Small intestine (tissue), 7 donors: ENCODE results near the gene ZNF319. TPM values are rescaled to one million over a fixed set of nuclear protein-coding genes. Genes with fewer than 3 reads are reported as not detected.

Experiments used
- DNase-seq, 2 donors: peaks; one replicate each; pipeline versions ENCODE4 v3.0.0 to v3.0.0-alpha.2; 2013
- FAIRE-seq: peaks from 2 replicates; lab custom pipeline; 2012; peaks lifted over from hg19 to GRCh38; lab: Jason Lieb, UNC
- H3K27ac ChIP-seq, 3 donors: one replicate each; pipeline ENCODE4 v1.5.1; 2013; ENCODE audit warnings: low read length in 2 of 3, mild to moderate bottlenecking in 2 of 3, control low read depth in 1 of 3, inconsistent platforms in 1 of 3, low read depth in 1 of 3, moderate library complexity in 1 of 3
- H3K27me3 ChIP-seq, 3 donors: one replicate each; pipeline ENCODE4 v1.6.1; 2013; ENCODE audit warnings: low read length in 3 of 3, inconsistent platforms in 1 of 3; ENCODE audit not compliant: control insufficient read depth in 3 of 3, insufficient read depth in 3 of 3
- H3K36me3 ChIP-seq, 3 donors: one replicate each; pipeline ENCODE4 v1.6.1; 2013; ENCODE audit warnings: low read length in 3 of 3, inconsistent platforms in 1 of 3, low read depth in 1 of 3, mild to moderate bottlenecking in 1 of 3, moderate library complexity in 1 of 3; ENCODE audit not compliant: control insufficient read depth in 3 of 3, insufficient read depth in 2 of 3
- H3K4me1 ChIP-seq, 3 donors: one replicate each; pipeline ENCODE4 v1.6.1; 2013; ENCODE audit warnings: low read length in 2 of 3, inconsistent platforms in 1 of 3, low read depth in 1 of 3, mild to moderate bottlenecking in 1 of 3, moderate library complexity in 1 of 3; ENCODE audit not compliant: control insufficient read depth in 3 of 3, insufficient read depth in 2 of 3
- H3K4me3 ChIP-seq, 3 donors: one replicate each; pipeline ENCODE4 v1.5.1; 2013; ENCODE audit warnings: low read length in 3 of 3, control low read depth in 1 of 3, inconsistent platforms in 1 of 3, low read depth in 1 of 3, mild to moderate bottlenecking in 1 of 3, moderate library complexity in 1 of 3
- H3K9me3 ChIP-seq, 2 donors: one replicate each; pipeline ENCODE4 v1.6.1; 2013; ENCODE audit warnings: low read depth in 1 of 2, low read length in 1 of 2; ENCODE audit not compliant: control insufficient read depth in 2 of 2, insufficient read depth in 1 of 2
- WGBS, 3 donors: extraction: QIAGEN DNeasy Blood & Tissue Kit; methylation state at CpG; one replicate each; pipeline ENCODE4 v1.1.7; 2013; 5-methylcytosine and 5-hydroxymethylcytosine counted together
- polyA plus RNA-seq, 4 donors: library from polyadenylated mRNA; stranded (reverse) in 3 of 4; unstranded in 1 of 4; fragments of 200-250 nt in 3 of 4; fragments of 120-200 nt in 1 of 4; gene quantifications; one replicate each; pipeline versions ENCODE4 v1.2.1 to v1.2.3, GENCODE V29; 2013
- donor health status: healthy with polysubstance abuse.
- donor health status: control.
- donor health status: control.
- donor health status: Bipolar disorder and iron deficiency.
- donor health status: healthy.

ZNF319 gene
- polyA plus RNA-seq, 4 donors: 2.2 to 5.6 (median 3.2) TPM

GRCh38 chr16:57951204-57951960 lies 49.1 kb downstream of the ZNF319 start:
- FAIRE-seq: no peak
- no peak overlapping the region for H3K27ac ChIP-seq

GRCh38 chr16:57950382-57950781 lies 50.1 kb downstream of the ZNF319 start:
- DNase-seq: no peak

More at GRCh38 chr16:57951204-57951960, 49.1 kb downstream of the ZNF319 start:
- H3K4me1 ChIP-seq: no peaks in the 10 kb centered on the region
- WGBS, 3 donors: 74 to 82% (median 76%) methylated on average over 7 of the region's 7 CpGs
- no peaks in the 10 kb centered on the region for H3K9me3 ChIP-seq
- no peak for DNase-seq
- H3K36me3 ChIP-seq: no peaks in the 10 kb centered on the region
- H3K27me3 ChIP-seq: no peaks in the 10 kb centered on the region
- H3K4me3 ChIP-seq: no peak overlapping the region

GRCh38 chr16:57949595-57950238 lies 50.8 kb downstream of the ZNF319 start:
- Histone ChIP-seq H3K9me3 (no peaks in the 10 kb centered on the region), H3K27ac (no peak overlapping the region), H3K4me3 (no peak overlapping the region), H3K36me3 (no peaks in the 10 kb centered on the region), H3K27me3 (no peaks in the 10 kb centered on the region), H3K4me1 (no peaks in the 10 kb centered on the region)
- FAIRE-seq: no peak
- no peak for DNase-seq
- 74 to 90% (median 79%) methylated on average over 5 of the region's 5 CpGs for WGBS, 3 donors

More at GRCh38 chr16:57950382-57950781, 50.1 kb downstream of the ZNF319 start:
- Histone ChIP-seq H3K36me3 (no peaks in the 10 kb centered on the region), H3K27me3 (no peaks in the 10 kb centered on the region), H3K4me1 (no peaks in the 10 kb centered on the region), H3K4me3 (no peak overlapping the region), H3K9me3 (no peaks in the 10 kb centered on the region), H3K27ac (no peak overlapping the region)
- FAIRE-seq: no peak
- WGBS, 3 donors: 55 to 61% (median 55%) methylated on average over 6 of the region's 6 CpGs

GRCh38 chr16:57949013-57949412 lies 51.5 kb downstream of the ZNF319 start:
- WGBS, 3 donors: 0 to 20% (median 17%) methylated on average over 2 of the region's 2 CpGs
- no peak for FAIRE-seq
- no peaks in the 10 kb centered on the region for H3K27me3 ChIP-seq
- no peak for DNase-seq
- no peak overlapping the region for H3K4me3 ChIP-seq
- H3K4me1 ChIP-seq: no peaks in the 10 kb centered on the region
- H3K27ac ChIP-seq: no peak overlapping the region
- H3K9me3 ChIP-seq: no peaks in the 10 kb centered on the region
- no peaks in the 10 kb centered on the region for H3K36me3 ChIP-seq

GRCh38 chr16:57948027-57948426 lies 52.4 kb downstream of the ZNF319 start:
- no peaks in the 10 kb centered on the region for H3K36me3 ChIP-seq
- H3K27ac ChIP-seq: no peak overlapping the region
- FAIRE-seq (no peak), DNase-seq (no peak)
- no peaks in the 10 kb centered on the region for H3K9me3 ChIP-seq
- H3K4me3 ChIP-seq: no peak overlapping the region
- WGBS, 3 donors: 86 to 93% (median 86%) methylated on average over 5 of the region's 5 CpGs
- no peaks in the 10 kb centered on the region for H3K27me3 ChIP-seq
- H3K4me1 ChIP-seq: no peaks in the 10 kb centered on the region

GRCh38 chr16:57947261-57947660 lies 53.2 kb downstream of the ZNF319 start:
- Histone ChIP-seq H3K9me3 (no peaks in the 10 kb centered on the region), H3K4me3 (no peak overlapping the region), H3K27me3 (no peaks in the 10 kb centered on the region), H3K4me1 (no peaks in the 10 kb centered on the region), H3K27ac (no peak overlapping the region), H3K36me3 (no peaks in the 10 kb centered on the region)
- FAIRE-seq (no peak), DNase-seq (no peak)
- WGBS, 3 donors: 74 to 84% (median 81%) methylated on average over 2 of the region's 2 CpGs

GRCh38 chr16:57946181-57946801 lies 54.2 kb downstream of the ZNF319 start:
- no peaks in the 10 kb centered on the region for H3K27me3 ChIP-seq
- no peak overlapping the region for H3K4me3 ChIP-seq
- no peaks in the 10 kb centered on the region for H3K9me3 ChIP-seq
- no peaks in the 10 kb centered on the region for H3K4me1 ChIP-seq
- WGBS, 3 donors: 69 to 79% (median 77%) methylated on average over 13 of the region's 13 CpGs
- DNase-seq: no peak
- H3K36me3 ChIP-seq: no peaks in the 10 kb centered on the region
- FAIRE-seq: no peak
- H3K27ac ChIP-seq: no peak overlapping the region

- H3K27me3 ChIP-seq: no peaks in the 10 kb centered on the region
- WGBS, 3 donors: 50 to 62% (median 51%) methylated on average over 6 to 7 of the region's 7 CpGs
- FAIRE-seq: no peak
Measured at GRCh38 chr16:57945740-57946138, 54.7 kb downstream of the ZNF319 start.

More at GRCh38 chr16:57945740-57946138, 54.7 kb downstream of the ZNF319 start:
- Histone ChIP-seq H3K4me3 (no peak overlapping the region), H3K4me1 (no peaks in the 10 kb centered on the region), H3K36me3 (no peaks in the 10 kb centered on the region), H3K27ac (no peak overlapping the region), H3K9me3 (no peaks in the 10 kb centered on the region)
- no peak for DNase-seq
